Activated T-helper 1 cell treated with anti-CD3 and anti-CD28 coated beads, Interleukin-12 subunit alpha, Interleukin-12 subunit beta, Interleukin-2, Interleukin-4 antibody, amounts not matched to agents 30 ng/mL and 10 ng/mL and 1 ng/mL, durations not matched to agents 14 hours and 24 hours and 36 hours (primary cell): ENCODE data around the gene SSC4D. TPM values are rescaled to one million over a fixed set of nuclear protein-coding genes. Genes with fewer than 3 reads are reported as not detected.
"Not testable (repeated sequence)": the region's sequence is repeated elsewhere in the genome, so short reads cannot be mapped to it uniquely, and the experiment has no call there.

Experiments used
- DNase-seq: peaks from one replicate; pipeline ENCODE4 v3.0.0; 2021; ENCODE audit warnings: low spot score
- H3K27ac Mint-ChIP-seq: one replicate; pipeline ENCODE4 v1.8.0; 2021; ENCODE audit warnings: mild to moderate bottlenecking, mixed read lengths
- H3K27me3 Mint-ChIP-seq: one replicate; pipeline ENCODE4 v1.8.0; 2022; ENCODE audit warnings: mild to moderate bottlenecking, moderate library complexity, mixed read lengths; ENCODE audit not compliant: insufficient read depth
- H3K36me3 Mint-ChIP-seq: one replicate; pipeline ENCODE4 v1.8.0; 2021; ENCODE audit warnings: low read depth, mixed read lengths
- H3K4me1 Mint-ChIP-seq: one replicate; pipeline ENCODE4 v1.8.0; 2021; ENCODE audit warnings: low read depth, mixed read lengths
- H3K4me3 Mint-ChIP-seq: one replicate; pipeline ENCODE4 v1.8.0; 2021; ENCODE audit warnings: mild to moderate bottlenecking, moderate library complexity, mixed read lengths
- H3K9me3 Mint-ChIP-seq: one replicate; pipeline ENCODE4 v1.8.0; 2021; ENCODE audit warnings: mixed read lengths
- intact Hi-C: fragments of 100-400 bp; cut with micrococcal nuclease; formaldehyde crosslinking; loops from one replicate; pipeline ENCODE4 v1.15.1; 2024
- total RNA-seq: library from RNA; stranded (reverse); gene quantifications from 2 replicates; pipeline ENCODE4 v1.2.3, GENCODE V29; 2022

SSC4D gene
- total RNA-seq, 1 donor from 2014 or later = 0.73 TPM

DNA sequence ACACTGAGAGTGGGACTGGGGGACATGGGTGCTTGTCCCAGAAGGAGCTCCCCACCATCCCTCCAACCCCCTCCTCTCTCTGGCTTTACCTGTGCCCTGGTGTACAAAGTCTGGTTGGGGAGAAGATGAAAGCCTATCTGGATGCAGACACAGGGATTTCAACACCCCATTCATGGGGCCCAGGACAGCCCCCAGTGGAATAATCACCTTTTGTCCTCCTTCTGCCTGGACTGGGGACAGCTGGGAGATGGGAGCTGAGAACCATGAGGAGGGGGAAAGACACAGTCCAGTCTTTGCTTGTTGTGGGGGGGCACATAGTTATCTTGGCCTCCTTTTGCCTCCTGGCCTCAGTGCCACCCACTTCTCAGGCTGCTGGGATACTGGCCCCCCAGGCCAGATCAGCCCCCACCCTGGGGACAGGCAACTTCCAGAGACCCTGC is 1.4 kb downstream of the SSC4D start:
- H3K36me3 Mint-ChIP-seq = no peaks in the 10 kb centered on the region
- H3K9me3 Mint-ChIP-seq = no peaks in the 10 kb centered on the region
- H3K4me1 Mint-ChIP-seq = peaks cover 7% of the 10 kb centered on the region
- no peak overlapping the region for H3K4me3 Mint-ChIP-seq
- intact Hi-C loops = no loop called here
- no peak for DNase-seq
- H3K27me3 Mint-ChIP-seq = peaks cover 4% of the 10 kb centered on the region
- no peak overlapping the region for H3K27ac Mint-ChIP-seq

DNA sequence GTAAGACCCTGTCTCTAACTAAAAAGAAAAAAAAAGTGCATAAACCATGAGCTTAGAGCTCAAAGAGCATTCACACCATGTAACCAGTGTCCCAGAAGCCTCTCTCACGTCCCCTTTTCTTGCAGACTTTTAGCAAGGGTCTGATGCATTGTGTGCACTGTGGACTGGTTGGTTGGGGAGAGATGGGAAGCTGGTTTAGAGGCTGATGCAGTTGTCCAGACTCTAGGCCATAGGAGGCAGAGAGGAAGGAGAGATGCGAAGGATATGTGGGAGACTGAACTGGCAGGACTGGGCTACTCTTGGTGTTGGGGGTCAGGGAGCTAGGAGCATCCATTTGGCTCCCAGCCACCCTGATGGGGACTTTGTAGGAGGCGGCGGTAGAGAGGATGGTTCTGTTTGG is 1.8 kb downstream of the SSC4D start:
- Mint-ChIP-seq H3K36me3 (no peaks in the 10 kb centered on the region), H3K4me3 (no peak overlapping the region), H3K4me1 (peaks cover 7% of the 10 kb centered on the region), H3K27ac (no peak overlapping the region), H3K9me3 (no peaks in the 10 kb centered on the region), H3K27me3 (peaks cover 4% of the 10 kb centered on the region)
- intact Hi-C loops = no loop called here
- DNase-seq = no peak

DNA sequence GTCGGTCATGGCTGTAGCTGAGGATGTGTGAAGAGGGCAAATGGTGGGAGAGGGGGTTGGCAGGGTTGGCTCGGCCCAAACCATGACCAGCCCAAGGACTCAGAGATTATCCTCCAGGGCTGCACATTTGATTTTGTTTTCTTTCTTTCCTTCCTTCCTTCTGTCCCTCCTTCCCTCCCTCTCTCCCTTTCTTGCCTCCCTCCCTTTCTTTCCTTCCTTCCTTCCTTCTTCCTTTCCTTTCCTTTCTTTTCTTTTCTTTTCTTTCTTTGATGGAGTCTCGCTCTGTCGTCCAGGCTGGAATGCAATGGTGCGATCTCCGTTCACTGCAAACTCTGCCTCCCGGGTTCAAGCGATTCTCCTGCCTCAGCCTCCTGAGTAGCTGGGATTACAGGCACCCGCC is 3.8 kb downstream of the SSC4D start:
- H3K27ac Mint-ChIP-seq = no peak overlapping the region
- no peaks in the 10 kb centered on the region for H3K9me3 Mint-ChIP-seq
- H3K4me3 Mint-ChIP-seq = no peak overlapping the region
- H3K27me3 Mint-ChIP-seq = peaks cover 2% of the 10 kb centered on the region
- intact Hi-C loops = no loop called here
- H3K4me1 Mint-ChIP-seq = peaks cover 7% of the 10 kb centered on the region
- H3K36me3 Mint-ChIP-seq = no peaks in the 10 kb centered on the region
- no peak for DNase-seq

DNA sequence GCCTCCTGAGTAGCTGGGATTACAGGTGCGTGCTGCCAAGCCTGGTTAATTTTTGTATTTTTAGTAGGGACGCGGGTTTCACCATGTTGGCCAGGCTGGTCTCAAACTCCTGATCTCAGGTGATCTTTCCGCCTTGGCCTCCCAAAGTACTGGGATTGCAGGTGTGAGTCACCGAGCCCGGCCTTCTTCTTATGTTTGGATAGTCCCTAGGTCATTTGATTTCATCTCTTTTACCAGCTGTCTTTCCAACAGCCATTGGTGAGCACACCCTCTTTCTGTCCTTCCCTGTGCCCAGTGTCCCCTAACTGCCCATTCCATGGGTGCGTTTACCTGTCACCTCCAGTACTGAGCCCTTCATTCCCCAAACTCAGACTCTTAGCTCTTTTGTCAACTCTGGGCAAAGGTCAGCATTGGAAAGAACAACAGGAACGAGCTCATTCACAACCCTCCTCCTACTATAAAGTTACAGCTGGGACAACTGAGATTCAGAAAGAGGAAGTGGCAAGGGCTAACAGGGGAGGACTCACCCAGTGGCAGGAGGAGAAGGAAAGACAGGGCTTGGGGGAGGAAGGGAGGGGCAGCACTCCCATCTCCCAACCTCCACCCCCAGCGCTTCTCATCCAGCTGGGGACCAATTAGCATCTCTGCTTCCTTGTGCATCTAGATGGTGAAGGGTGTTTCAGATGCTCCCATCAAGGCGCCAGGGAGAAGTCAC is 5.6 kb downstream of the SSC4D start:
- Mint-ChIP-seq H3K36me3 (no peaks in the 10 kb centered on the region), H3K9me3 (no peaks in the 10 kb centered on the region), H3K4me1 (peaks cover 7% of the 10 kb centered on the region), H3K27ac (no peak overlapping the region), H3K4me3 (no peak overlapping the region), H3K27me3 (no peaks in the 10 kb centered on the region)
- DNase-seq = no peak
- intact Hi-C loops = no loop called here

DNA sequence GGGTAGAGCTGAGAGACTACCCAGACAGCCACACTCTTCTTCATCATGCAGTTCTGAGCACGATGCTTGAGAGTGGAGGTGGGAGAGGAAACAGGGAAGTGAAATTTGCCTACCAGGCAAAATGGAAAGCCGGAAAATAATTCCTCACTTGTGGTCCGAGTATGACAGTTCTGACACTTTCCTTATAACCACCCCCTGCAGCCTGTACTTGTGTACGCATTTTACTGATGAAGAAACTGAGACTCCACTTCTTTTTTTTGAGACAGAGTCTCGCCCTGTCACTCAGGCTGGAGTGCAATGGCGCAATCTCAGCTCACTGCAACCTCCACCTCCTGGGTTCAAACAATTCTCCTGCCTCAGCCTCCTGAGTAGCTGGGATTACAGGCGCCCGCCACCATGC is 6.4 kb downstream of the SSC4D start:
- H3K27ac Mint-ChIP-seq, intact Hi-C loops, DNase-seq, H3K9me3 Mint-ChIP-seq, H3K27me3 Mint-ChIP-seq, H3K4me1 Mint-ChIP-seq, H3K4me3 Mint-ChIP-seq, H3K36me3 Mint-ChIP-seq: not testable (repeated sequence)

DNA sequence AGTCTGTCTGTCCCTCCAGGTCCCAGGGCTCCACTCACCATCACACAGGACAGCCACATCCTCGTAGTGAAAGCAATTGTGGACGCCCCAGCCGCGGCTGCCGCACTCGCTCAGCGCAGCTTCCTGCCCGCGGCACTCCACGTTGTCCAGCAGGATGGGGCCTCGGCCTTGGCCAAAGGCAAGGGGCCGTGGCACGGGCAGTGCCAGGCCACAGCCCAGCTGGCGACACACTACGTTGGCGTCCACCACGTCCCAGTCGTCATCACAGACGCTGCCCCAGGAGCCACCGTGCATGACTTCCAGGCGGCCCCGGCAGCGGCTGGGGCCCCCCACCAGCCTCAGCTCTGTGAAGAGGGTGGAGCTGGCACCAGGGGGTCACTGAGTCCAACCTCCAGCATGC is 9.2 kb downstream of the SSC4D start:
- Mint-ChIP-seq H3K4me3 (no peak overlapping the region), H3K27ac (no peak overlapping the region), H3K9me3 (no peaks in the 10 kb centered on the region), H3K36me3 (no peaks in the 10 kb centered on the region), H3K4me1 (peaks cover 22% of the 10 kb centered on the region), H3K27me3 (peaks cover 2% of the 10 kb centered on the region)
- intact Hi-C loops = no loop called here
- no peak for DNase-seq

DNA sequence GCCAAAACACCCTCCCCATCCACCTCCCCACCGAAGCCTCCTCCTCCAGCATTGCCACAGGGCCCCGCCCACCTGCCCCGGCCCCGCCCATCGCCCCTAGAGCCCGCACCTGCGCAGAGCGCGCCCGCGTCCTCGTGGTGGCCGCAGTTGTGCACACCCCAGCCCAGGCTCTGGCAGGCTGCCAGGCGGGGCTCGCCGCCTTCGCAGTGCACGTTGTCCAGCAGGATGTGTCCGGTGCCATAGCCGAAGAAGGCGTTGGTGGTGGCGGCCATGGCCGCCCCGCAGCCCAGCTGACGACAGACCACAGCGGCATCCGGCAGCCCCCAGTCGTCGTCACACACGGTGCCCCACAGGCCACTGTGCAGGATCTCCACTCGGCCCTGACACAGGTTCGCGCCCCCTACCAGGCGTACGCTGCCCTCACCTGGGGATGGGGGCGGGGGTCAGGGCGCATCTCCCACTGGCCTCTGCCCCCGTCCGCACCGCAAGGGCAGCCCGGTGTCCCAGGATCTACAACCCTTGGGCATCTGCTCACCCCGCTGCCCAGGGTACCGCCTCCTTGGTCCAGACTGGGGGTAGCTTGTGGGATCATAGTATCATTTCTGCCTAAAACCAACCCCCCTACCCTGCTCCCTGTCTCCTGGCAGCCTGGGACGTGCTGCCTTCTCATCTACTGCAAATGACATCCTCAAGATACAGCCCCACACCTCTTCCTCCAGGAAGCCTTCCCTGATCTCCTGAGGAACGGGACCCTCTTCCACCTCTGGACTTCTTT is 11.9 kb downstream of the SSC4D start:
- intact Hi-C loops = loop anchor here (1.0 kb wide), 2 partner anchors 38 to 79 kb away; no protein-coding TSS in a partner anchor
- Mint-ChIP-seq H3K27me3 (peaks cover 2% of the 10 kb centered on the region), H3K27ac (peak overlapping the region; percentile 81)

DNA sequence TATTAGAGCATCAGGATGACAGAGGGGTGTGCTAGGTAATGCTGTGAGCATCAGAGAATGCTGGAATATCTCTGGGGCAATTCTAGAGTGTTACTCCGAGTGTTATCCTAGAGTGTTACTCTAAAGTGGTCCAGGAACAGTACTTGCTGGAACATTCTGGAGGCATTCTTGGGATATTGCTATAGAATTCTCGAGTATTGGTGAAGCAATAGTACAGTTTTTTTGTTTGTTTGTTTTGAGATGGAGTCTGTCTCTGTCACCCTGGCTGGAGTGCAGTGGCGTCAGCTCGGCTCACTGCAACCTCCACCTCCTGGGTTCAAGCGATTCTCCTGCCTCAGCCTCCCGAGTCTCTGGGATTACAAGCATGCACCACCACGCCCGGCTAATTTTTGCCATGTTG is 12.6 kb downstream of the SSC4D start:
- H3K4me1 Mint-ChIP-seq = peaks cover 22% of the 10 kb centered on the region
- H3K27ac Mint-ChIP-seq = no peak overlapping the region
- H3K36me3 Mint-ChIP-seq = no peaks in the 10 kb centered on the region
- H3K9me3 Mint-ChIP-seq = no peaks in the 10 kb centered on the region
- intact Hi-C loops = loop anchor here (1.0 kb wide), 2 partner anchors 38 to 79 kb away; no protein-coding TSS in a partner anchor
- no peak for DNase-seq
- H3K27me3 Mint-ChIP-seq = peaks cover 2% of the 10 kb centered on the region
- H3K4me3 Mint-ChIP-seq = peak overlapping the region; percentile 87

More for the DNA sequence above, 11.9 kb downstream of the SSC4D start:
- no peaks in the 10 kb centered on the region for H3K36me3 Mint-ChIP-seq
- peak overlapping the region; percentile 87 for H3K4me3 Mint-ChIP-seq
- peak; percentile 71 for DNase-seq
- H3K9me3 Mint-ChIP-seq = no peaks in the 10 kb centered on the region
- peaks cover 20% of the 10 kb centered on the region for H3K4me1 Mint-ChIP-seq

DNA sequence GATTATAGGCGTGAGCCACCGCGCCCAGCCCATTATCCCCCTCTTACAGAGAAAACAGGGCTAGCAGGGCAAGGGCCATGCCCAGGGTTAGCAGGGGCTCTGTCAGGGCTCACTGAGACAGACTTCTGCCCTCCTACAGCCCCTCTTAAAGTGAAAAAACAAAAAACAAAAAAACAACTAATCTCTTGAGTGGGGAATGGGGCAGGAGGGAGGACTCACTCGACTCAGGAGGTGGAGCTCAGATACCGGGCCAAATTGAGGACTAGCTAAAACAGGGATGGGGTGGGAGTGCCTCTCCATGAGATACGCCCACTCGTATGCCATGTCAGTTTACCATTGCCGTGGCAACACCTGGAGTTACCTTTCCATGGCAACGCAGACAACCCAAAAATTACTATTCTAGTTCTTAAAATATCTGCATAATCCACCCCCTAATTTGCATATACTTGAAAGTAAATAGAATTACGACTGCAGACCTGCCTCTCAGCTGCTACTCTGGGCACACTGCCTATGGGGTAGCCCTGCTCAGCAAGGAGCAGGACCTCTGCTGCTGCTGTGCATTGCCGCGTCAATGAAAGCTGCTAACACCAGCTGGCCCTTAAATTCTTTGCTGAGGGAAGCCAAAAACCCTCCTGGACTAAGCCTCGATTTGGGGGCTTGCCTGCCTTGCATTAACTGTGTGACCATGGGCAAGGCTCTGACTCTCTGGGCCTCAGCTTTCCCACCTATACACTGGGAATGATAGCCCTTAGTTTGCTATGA is 13.4 kb downstream of the SSC4D start:
- intact Hi-C loops = no loop called here
- DNase-seq = no peak
- peak overlapping the region; percentile 2 for H3K4me3 Mint-ChIP-seq
- peaks cover 2% of the 10 kb centered on the region for H3K27me3 Mint-ChIP-seq
- no peaks in the 10 kb centered on the region for H3K9me3 Mint-ChIP-seq
- no peaks in the 10 kb centered on the region for H3K36me3 Mint-ChIP-seq
- peaks cover 22% of the 10 kb centered on the region for H3K4me1 Mint-ChIP-seq
- no peak overlapping the region for H3K27ac Mint-ChIP-seq

DNA sequence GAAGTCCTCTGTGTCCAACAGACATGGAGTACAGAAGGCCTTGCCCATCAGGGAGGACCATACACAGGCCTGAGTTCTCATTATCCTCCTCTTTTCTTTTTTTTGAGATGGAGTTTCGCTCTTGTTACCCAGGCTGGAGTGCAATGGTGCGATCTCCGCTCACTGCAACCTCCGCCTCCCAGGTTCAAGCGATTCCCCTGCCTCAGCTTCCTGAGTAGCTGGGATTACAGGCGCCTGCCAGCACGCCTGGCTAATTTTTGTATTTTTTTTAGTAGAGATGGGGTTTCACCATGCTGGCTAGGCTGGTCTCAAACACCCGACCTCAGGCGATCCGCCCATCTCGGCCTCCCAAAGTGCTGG is 13.9 kb downstream of the SSC4D start:
- H3K27ac Mint-ChIP-seq, DNase-seq, H3K9me3 Mint-ChIP-seq, H3K4me3 Mint-ChIP-seq, H3K27me3 Mint-ChIP-seq, H3K36me3 Mint-ChIP-seq, intact Hi-C loops: not testable (repeated sequence)
- peaks cover 22% of the 10 kb centered on the region for H3K4me1 Mint-ChIP-seq

DNA sequence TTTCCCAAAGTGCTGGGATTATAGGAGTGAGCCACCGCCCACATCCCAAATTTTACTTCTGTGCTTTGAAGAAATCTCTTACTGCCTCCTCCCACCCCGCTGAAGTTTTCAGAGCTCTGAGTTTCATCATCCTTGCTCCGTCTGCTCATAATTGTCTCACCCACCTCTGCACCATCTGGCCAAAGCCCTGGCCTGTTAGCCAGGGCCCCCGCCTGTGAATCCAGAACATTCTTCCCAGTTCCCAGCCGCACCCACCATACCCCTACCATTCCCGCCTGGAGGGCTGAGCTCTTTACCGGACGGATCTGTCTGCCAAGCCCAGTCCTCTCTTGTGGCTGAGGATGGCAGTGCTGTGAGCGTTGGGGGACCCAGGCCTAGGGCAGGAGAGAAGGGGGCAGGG is 14.5 kb downstream of the SSC4D start:
- Mint-ChIP-seq H3K4me3 (peak overlapping the region; percentile 30), H3K27ac (no peak overlapping the region), H3K4me1 (peaks cover 22% of the 10 kb centered on the region), H3K9me3 (no peaks in the 10 kb centered on the region), H3K36me3 (no peaks in the 10 kb centered on the region), H3K27me3 (peaks cover 2% of the 10 kb centered on the region)
- no peak for DNase-seq
- intact Hi-C loops = no loop called here

DNA sequence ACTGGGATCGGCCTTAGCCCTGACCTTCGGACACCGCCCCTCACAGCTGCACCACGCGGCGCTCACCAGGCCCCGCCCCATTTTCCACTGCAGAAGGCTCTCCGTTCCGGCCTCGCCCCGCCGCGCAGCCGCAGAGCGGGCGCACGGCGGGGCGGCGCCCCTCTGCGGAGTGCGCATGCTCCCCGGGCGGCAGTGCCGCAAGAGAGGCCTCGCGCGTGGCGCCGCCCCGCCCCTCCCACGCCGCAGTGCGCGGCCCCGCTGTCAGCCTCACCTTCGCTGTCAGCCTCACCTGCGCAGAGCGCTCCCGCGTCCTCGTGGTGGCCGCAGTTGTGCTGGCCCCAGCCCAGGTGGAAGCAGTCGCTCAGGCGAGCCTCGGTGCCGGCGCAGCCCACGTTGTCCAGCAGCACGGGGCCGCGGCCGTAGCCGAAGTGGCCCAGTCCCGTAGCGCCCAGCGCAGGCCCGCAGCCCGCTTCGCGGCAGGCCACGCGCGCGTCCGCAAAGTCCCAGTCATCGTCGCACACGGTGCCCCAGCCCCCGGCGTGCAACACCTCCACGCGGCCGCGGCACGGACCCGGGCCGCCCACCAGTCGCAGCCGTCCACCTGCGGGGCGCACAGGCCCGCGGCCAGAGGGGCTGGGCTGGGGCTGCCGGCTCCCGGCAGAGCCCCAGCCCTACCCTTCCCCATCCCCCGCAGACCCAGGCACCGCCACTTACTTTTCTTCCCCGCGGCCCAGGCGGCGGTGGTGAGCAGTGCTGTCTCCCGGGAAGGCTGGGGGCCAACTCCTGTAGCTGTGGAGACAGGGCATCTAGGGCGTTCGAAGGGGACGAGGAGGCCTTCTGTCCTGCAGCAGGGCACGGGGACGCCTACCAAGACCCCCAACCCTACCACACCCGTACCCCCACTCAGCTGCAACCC is 16.1 kb downstream of the SSC4D start:
- H3K4me1 Mint-ChIP-seq = peaks cover 33% of the 10 kb centered on the region
- H3K36me3 Mint-ChIP-seq = no peaks in the 10 kb centered on the region
- H3K4me3 Mint-ChIP-seq = peak overlapping the region; percentile 86
- H3K27me3 Mint-ChIP-seq = peaks cover 2% of the 10 kb centered on the region
- peak overlapping the region; percentile 97 for H3K27ac Mint-ChIP-seq
- no peaks in the 10 kb centered on the region for H3K9me3 Mint-ChIP-seq
- intact Hi-C loops = loop anchor here (1.0 kb wide), 2 partner anchors 34 to 75 kb away; no protein-coding TSS in a partner anchor
- DNase-seq = peak; percentile 90
